Measurements from ENCODE around the gene CTRL. TPM values are rescaled to one million over a fixed set of nuclear protein-coding genes. Genes with fewer than 3 reads are reported as not detected.
A peak's percentile ranks its signal among the peaks of the same experiment; 100 is the strongest.

The CTRL gene
- total and polyA plus RNA-seq, 7 donors, result 0.71 to 2.1 (median 1.2) TPM; not detected in 3

- Histone ChIP-seq H3K36me3 (no peaks in the 10 kb centered on the region), H3K4me1 (peaks cover 0 to 42% (median 35%) of the 10 kb centered on the region in 4 donors), H3K27ac (peak overlapping the region; percentile 97 to 99 (median 98)), H3K4me3 (peak overlapping the region; percentile 29 to 100 (median 95)), H3K27me3 (no peaks in the 10 kb centered on the region), H3K9me3 (no peaks in the 10 kb centered on the region)
- 26 to 57% methylated on average over 5 of the region's 5 CpGs for WGBS, 2 donors
- no peak for TF ChIP-seq POLR2AphosphoS5 (IDR thresholded peaks at IDR 0.05)
- TF ChIP-seq POLR2A (IDR thresholded peaks at IDR 0.05), result no peak
- TF ChIP-seq EP300 (IDR thresholded peaks at IDR 0.05), result no peak
- no peak for TF ChIP-seq CTCF (IDR thresholded peaks at IDR 0.05)
- no peak for DNase-seq
- intact Hi-C loops (cut with DNase I), result loop anchor here (2.0 kb wide), 1 partner anchor 46 kb away; the partner anchor contains the start of genes CENPT and NUTF2
These were observed 39.3 kb downstream of the CTRL start for GRCh38 chr16:67892375-67892774.

- Histone ChIP-seq H3K36me3 (peaks cover 2 to 9% (median 3%) of the 10 kb centered on the region in 4 donors), H3K4me1 (peaks cover 0 to 19% (median 12%) of the 10 kb centered on the region in 4 donors), H3K4me3 (no peak overlapping the region), H3K27me3 (no peaks in the 10 kb centered on the region), H3K9me3 (no peaks in the 10 kb centered on the region), H3K27ac (no peak overlapping the region)
- WGBS, 2 donors, result 88 to 89% methylated on average over 3 of the region's 3 CpGs
- no peak for DNase-seq
- TF ChIP-seq EP300 (IDR thresholded peaks at IDR 0.05) (no peak), POLR2A (IDR thresholded peaks at IDR 0.05) (no peak), CTCF (IDR thresholded peaks at IDR 0.05) (no peak), POLR2AphosphoS5 (IDR thresholded peaks at IDR 0.05) (no peak)
- intact Hi-C loops (cut with DNase I), result no loop called here
These were observed 43.3 kb downstream of the CTRL start for GRCh38 chr16:67888331-67888730.

- WGBS, 2 donors, result 93 to 94% methylated on average over 5 of the region's 5 CpGs
- no peak for TF ChIP-seq POLR2A (IDR thresholded peaks at IDR 0.05)
- no peak for TF ChIP-seq EP300 (IDR thresholded peaks at IDR 0.05)
- no peak for TF ChIP-seq POLR2AphosphoS5 (IDR thresholded peaks at IDR 0.05)
- TF ChIP-seq CTCF (IDR thresholded peaks at IDR 0.05), result no peak
- intact Hi-C loops (cut with DNase I), result no loop called here
These were observed 45.3 kb downstream of the CTRL start for GRCh38 chr16:67886387-67886786.

GRCh38 chr16:67885976-67886375 lies 45.7 kb downstream of the CTRL start:
- intact Hi-C loops (cut with DNase I), result loop anchor here (2.0 kb wide), 1 partner anchor 39 kb away; the partner anchor contains the start of genes CENPT and NUTF2
- no peak overlapping the region for H3K27ac ChIP-seq
- peaks cover 24 to 32% (median 26%) of the 10 kb centered on the region in 4 donors for H3K36me3 ChIP-seq
- H3K9me3 ChIP-seq, result no peaks in the 10 kb centered on the region
- TF ChIP-seq POLR2AphosphoS5 (IDR thresholded peaks at IDR 0.05), result no peak
- no peak for TF ChIP-seq EP300 (IDR thresholded peaks at IDR 0.05)
- no peak for TF ChIP-seq CTCF (IDR thresholded peaks at IDR 0.05)
- TF ChIP-seq POLR2A (IDR thresholded peaks at IDR 0.05), result no peak
- H3K27me3 ChIP-seq, result no peaks in the 10 kb centered on the region
- H3K4me1 ChIP-seq, result peaks cover 0 to 13% (median 9%) of the 10 kb centered on the region in 4 donors
- DNase-seq, result no peak
- no peak overlapping the region for H3K4me3 ChIP-seq
- 96% methylated on average over 19 of the region's 19 CpGs for WGBS, 2 donors

More at GRCh38 chr16:67886387-67886786, 45.3 kb downstream of the CTRL start:
- Histone ChIP-seq H3K27ac (no peak overlapping the region), H3K4me1 (peaks cover 0 to 13% (median 9%) of the 10 kb centered on the region in 4 donors), H3K36me3 (peaks cover 20 to 28% (median 21%) of the 10 kb centered on the region in 4 donors), H3K9me3 (no peaks in the 10 kb centered on the region), H3K4me3 (no peak overlapping the region), H3K27me3 (no peaks in the 10 kb centered on the region)
- DNase-seq, result no peak
